HCEC 1CT (cell line): Measurements from ENCODE around the gene PTPRN2.

Experiments
- DNase-seq: peaks from one replicate; pipeline ENCODE4 v3.0.0-alpha.2; 2017

The PTPRN2 gene

DNA sequence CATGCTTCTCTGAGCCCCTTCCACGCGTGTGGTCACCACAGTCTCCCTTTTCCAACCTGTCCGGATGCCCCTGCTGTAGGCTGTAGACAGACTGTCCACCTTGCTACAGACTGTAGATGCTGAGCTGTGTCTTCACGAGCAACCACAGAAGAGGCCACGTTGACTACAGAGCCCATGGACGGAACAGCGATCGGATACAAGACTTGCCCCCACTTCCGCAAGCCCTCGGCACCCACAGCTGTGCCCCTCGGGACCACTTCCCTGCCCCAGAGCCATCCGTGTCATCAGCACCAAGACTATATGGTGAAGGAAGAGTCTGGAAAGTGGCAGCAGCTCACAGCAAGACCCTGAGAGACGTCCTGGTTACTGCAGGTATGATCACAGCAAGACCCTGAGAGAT, 759.4 kb downstream of the PTPRN2 start:
- no peak for DNase-seq

DNA sequence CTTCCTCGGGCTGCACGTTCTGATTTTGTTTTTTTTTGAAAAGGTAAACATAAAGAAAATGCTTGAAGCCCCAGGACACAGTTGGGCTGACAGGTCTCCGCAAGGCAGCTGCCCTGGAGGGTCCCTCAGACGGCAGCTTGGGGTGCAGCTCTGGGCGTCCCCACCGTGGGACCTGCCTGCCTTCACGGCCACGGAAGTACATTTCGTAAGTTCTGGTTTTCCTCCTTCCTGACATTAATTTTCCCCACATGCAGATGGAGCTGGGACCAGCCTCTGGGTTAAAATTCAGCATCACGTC, 759.8 kb downstream of the PTPRN2 start:
- DNase-seq, result no peak

DNA sequence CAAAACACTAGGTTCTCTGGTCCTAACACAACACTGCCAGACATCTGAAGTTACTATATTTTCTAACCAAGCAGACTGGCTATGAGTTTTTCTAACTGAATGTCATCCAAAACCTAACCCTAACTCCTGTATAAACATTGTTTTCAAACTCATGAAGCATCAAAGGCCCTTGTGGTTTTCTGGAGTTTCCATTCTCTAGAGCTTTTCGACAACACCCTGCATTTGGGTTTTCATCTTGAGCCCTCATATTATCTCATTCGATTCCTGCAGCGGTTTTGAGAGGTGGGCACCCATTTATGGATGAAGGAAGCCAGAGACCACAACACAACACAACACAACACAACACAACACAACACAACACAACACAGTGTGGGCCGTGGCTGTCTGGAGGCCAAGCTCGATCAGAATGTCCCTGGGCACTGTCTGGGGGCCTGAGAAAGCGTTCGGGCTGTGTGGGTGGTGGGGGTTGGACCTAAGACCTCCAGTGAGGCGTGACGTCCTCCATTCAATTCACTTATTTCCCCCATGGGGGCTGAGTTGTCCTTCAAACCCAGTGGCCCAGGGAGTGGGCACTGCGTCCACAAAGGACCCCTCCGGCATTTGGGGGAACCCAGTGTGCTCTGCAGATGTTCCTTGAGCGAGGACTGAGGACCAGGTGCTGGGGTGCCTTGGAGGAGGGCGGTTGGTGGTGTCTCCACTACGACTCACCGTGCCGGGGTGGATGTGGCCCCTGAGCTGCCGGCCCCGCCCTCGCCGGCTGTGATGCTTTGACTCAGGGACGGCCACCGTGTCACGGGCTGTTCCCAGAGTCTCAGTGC, 760.4 kb downstream of the PTPRN2 start:
- DNase-seq, result no peak

DNA sequence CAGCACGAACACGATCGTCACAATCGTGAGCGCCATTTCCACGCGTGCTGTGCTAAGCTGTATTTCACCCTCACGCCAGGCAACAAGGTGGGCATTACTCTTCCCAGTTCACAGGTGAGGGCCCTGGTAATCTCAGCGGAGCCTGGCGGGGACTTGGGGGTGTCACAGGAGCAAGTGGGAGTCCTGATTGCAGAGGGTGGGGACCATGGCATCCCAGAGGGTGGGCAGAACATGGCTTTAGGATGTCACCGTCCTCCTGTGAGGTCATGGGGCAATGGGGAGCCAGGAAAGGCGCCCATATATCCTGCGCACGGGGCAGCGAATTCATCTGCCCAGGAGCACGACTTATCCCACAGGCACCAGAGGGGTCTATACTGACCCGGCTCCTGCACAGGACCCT, 761.1 kb downstream of the PTPRN2 start:
- DNase-seq, result no peak

DNA sequence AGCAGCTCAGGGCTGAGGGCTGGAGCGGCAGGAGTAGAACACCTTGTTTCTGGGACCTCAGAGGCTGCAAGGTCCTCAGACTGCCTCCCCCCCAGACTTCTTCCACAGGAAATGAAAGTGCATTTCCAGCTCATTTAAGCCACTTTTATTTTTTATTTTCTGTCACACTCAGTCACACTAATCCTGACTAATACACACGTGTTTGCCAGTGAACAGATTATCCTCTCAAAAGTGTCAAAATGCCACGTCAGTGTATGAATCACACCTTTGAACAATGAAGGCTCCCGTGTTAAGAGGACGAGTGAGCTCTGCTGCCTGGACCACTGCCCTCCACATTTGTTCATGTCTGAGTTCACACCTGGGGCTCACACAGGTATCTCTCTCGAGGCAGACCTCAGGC, 762.3 kb downstream of the PTPRN2 start:
- no peak for DNase-seq

DNA sequence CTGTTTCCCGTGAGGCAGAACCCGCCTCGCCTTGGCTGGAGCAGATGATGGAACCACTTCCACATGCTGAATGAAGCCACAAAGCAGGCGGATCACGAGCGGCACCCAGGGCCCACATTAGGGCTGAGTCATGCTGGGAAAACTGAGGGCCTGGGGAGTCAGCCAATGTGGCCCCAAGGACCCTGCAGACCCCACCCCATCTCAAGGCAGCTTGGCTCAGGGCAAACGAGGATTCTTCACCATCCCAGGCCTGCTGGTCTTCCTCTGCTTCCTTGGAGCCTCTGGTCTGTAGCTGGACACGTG, 762.9 kb downstream of the PTPRN2 start:
- DNase-seq, result no peak

DNA sequence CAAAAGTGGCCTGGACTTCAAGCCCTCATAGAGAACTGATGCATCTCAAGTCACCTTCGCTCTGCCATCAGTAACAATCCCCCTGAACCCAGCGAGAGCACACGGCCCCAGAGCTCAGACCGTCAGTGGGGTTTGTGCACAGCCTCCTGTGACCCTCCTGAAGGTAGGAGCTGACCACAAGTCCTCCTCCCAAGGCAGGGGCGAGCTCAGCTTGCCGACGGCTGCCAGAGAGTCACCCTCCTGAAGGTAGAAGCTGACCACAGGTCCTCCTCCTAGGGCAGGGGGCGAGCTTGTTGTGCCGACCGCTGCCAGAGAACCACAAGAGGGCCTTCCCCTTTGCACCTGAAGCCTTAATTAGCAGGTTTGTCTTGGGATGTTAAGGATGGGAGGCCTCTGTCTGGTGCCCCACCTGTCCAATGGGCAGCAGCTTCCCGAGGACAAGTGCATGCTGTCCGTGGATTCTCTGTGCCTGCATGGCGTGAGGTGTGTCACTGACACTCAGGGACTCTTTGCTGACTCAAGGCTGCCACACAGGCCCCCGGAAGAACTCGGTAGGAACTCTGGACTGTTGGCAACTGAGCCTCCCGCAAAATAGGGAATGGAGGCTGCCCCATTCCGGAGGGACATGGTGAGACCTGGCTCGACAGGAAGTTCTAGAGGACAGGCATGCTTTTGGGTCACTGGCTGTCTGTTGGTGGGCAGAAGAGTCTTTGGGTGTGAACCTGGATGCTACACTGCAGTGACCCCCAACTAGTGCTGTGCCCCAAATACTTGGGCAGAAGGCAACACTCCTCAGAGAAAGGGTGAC, 763.4 kb downstream of the PTPRN2 start:
- no peak for DNase-seq

DNA sequence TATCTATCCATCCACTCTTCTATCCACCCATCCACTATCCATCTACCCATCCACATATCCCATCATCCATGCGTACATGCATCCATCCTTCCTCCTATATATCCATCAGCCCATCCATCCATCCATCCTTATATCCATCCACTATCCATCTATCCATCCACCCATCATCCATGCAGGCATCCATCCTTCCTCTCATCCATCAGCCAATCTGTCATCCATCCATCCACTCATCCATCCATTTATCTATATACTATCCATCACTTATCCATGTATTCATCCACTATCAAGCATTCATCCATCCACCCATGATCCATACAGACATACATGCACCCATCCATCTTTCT, 765.0 kb downstream of the PTPRN2 start:
- DNase-seq, result no peak

DNA sequence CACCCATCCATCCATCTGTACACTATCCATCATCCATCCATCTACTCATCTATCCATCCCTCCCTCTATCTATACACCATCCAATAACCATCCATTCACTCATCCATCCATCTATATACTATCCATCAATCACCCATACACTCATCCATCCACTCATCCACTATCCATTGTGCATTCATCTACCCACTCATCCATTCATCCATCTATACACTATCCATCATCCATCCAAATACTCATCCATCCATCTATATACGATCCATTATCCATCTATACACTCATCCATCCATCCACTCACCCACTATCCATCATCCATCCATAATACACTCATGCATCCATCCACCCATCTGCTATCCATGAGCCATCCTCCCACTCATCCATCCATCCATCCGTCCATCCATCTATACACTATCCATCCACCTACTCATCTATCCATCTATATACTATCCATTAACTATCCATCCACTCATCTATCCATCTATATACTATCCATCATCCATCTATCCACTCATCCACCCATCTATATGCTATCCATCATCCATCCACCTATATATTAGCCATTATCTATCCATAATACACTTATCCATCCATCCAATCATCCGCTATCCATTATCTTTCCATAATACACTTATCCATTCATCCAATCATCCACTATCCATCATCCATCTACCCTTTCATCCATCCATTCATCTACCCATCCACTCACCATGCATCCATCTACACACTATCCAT, 765.5 kb downstream of the PTPRN2 start:
- DNase-seq, result no peak

DNA sequence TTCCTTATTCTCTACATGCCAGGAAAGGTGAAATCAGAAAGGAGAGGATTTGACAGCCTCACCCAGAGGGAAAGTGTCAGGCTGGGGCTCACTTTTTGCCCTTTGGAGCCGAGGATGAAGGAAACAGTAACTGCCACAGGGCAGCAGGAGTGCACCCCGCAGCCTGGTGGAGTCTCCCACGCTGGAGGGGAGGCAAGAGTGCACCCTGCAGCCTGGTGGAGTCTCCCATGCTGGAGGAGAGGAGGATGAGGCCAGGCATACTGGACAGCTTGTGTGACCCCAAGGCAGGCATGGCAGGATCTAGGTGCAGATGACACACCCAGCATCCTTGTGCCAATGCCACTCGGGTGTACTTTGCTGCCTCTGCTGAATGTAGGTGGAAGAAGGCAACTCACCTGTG, 766.8 kb downstream of the PTPRN2 start:
- DNase-seq, result no peak

DNA sequence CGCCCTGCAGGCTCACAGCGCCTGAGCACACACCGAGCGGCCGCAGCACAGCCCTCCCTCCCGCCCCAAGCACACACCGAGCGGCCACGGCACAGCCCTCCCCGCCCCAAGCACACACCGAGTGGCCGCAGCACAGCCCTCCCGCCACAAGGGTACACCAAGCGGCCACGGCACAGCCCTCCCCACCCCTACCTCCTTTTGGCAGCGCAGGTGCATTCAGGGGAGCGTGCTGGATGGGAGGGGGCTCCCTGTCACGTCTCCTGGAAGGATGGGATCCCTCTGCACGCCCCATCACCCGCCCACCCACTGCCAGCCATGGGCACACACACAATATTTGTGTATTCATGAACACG, 768.2 kb downstream of the PTPRN2 start:
- DNase-seq, result no peak

DNA sequence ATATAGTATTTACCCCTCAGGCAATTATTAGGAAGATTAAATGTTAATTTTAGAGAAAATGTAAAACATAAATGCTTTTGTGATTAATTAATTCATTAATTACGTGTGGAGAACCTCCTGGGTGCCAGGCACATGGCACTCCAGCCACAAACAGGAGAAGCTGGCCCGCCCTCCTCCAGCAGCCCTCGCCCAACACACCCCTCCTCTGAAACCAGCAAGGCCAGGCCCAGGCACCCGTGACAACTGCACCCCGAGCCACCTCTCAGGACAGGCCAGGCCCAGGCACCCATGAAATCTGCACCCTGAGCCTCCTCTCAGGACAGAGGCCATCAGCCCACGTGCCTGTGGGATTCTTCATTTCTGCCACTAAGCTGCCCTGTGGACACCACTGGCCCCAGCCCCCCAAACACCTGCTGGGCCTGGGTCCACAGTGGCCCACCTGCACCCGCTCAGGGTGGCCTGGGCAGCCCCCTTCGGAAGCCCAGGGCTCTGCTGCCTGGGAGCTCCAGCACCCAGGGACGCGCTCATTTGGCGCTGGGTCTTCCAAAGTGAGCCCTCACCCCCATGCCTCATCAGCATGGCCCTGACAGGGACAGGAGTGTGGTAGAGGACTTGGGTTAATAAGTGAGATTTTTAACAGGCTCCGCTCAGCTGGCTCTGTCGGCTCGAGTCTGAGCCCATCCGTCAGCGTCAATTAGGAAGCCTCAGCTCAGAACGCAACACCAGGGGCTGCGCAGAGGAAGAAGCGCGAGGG, 768.7 kb downstream of the PTPRN2 start:
- DNase-seq, result no peak

DNA sequence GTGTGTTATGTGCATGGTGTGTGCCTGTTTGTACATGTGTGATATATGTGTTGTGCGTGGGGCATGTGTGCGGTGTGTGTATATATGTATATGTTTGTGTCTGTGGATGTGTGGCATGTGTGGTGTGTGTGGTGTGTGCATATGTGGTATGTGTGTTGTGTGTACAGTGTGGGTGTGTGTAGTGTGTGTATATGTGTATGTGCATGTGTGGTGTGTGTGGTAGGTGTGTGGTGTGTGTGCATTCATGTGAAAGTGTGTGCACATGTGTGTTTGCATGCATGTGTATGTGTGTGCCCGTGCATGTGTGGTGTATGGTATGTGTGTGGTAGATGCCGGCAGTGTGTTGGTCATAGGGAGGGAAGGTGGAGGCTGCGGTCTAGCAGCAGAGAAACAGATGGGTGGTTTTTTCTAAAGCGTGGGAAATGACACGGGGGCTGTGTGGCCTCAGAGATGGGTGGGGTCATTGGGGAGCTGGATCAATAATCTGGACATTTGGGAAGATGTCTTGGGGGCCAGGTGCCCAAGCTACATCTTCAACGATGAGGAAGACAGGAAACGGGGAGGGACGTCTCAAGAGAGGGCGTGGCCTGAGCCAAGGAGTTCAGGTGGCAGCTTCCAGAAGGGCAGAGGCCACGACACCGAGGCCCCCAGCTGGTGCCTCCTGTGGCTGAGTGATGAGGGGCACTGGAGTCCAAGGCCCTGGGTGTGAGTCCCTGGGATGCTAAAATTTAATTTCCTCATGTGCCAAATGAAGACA, 769.5 kb downstream of the PTPRN2 start:
- no peak for DNase-seq

DNA sequence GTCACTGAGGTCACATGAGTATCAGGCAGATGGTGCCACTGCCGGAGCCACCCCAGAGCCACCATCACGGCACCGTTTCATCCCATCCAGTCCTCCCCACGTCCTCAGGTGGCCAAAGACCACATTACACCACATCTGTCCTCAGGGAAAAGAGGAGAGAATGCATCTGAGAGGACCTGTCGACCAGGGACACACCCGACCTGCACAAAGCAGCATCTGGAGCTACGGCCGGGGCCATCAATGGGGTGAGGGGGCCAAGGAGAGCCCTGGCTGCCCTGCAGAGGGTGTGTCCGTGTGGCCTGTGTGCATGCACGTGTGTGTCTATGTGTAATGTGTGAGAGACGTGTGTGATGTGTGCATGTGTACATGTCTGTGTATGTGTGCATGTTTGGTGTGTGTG, 770.2 kb downstream of the PTPRN2 start:
- DNase-seq, result no peak

DNA sequence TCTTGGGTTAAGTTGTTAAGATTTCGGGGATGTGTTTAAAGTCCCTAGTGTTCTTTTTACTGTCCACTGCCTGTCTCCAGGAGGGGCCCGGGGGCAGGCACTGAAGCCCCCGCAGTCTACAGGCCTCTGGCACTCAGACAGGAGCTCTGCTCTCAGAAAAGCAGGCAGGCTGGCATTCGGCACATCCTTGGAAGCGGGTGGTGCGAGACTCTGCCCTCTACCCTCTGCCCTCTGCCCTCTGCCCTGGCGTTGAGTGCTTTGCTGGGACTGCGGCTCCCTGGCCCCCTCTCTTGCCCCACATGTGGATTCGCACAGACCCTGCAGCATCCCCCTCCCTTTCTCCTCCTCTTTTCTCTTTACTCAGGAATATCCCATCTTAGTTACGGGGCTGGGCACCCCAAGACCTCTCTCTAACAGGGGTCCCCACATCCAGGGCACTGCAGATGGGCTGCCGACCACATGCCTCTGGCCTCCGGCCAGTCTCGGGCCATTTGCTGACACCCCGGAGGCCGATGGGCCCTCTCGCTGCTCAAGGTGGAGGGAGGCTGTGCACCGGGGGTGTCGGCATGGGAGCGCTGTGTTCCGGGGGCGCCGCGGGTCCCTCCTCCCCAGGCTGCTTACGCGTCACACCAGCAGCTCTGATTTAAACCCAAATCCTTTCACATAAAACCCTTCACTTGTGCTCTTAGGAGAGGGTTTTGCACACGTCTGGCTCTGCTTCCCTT, 770.9 kb downstream of the PTPRN2 start:
- DNase-seq, result no peak

DNA sequence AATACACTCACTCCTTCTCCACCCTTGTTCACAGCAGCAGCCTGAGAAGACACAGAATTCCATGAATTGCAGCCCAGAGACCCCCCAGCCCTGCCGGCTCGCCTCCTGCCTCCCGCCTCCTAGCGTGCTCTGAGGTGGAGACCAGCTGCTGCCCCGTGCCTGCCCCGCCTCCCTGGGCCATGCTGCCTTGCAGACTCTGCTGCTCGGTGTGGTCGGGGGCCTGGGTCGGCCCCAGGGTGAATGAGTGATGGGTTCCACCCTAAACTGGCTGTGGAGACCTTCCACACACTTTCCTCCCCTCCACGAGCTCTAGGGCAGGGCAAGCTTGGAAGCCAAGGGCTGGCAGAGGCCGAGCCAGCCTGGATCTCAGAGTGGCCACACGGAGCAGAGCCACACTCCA, 771.5 kb downstream of the PTPRN2 start:
- no peak for DNase-seq

DNA sequence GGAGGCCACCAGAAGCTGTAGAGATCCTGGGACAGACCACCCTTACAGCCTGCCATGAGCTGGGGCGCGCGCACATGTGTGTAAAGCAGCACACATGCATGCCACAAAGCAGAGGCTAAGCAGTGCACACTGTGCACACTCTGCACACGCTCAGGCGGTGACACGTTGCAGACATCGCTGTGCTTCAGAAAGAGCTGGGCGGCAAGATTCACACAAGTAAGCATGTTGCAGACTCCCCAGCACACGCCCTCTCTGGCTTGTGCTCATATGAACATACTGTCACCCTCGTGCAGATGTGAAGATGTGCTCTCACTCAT, 772.0 kb downstream of the PTPRN2 start:
- no peak for DNase-seq

DNA sequence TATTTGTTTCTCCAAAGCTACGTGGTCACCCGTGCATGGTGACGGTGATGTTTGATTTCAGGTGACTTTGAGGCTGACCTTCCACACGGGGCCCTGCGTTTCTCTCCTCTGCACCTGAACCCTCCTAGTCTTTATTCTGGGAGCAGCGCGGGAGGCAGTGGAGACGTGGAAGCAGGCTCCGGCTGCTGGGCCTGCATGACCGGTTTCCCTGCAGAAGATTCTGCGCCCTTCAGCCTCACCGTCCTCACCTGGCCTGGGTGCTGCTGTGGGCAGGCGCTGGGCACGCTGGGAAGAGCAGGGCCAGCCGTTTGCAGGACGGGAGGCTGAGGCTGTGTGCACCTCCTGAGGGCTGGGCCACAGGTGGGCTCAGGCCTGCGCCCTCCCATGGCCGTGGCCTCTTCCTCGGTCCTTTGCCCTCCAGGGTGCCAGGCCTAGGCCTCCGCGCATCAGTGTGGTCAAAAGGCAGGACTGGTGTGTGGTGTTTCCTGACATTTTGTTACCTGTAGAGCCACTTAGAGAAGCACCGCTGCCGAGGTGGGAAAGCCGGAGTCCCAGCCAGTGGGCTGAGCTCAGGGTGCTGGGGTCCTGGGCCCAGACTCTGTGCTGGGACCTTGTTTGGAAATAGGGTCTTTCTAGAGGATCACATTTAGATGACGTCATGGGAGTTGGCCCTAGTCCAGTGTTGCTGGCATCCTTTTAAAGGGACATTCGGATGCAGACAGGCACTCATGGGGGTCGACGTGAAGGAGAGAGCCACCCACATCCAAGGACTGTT, 772.5 kb downstream of the PTPRN2 start:
- no peak for DNase-seq

DNA sequence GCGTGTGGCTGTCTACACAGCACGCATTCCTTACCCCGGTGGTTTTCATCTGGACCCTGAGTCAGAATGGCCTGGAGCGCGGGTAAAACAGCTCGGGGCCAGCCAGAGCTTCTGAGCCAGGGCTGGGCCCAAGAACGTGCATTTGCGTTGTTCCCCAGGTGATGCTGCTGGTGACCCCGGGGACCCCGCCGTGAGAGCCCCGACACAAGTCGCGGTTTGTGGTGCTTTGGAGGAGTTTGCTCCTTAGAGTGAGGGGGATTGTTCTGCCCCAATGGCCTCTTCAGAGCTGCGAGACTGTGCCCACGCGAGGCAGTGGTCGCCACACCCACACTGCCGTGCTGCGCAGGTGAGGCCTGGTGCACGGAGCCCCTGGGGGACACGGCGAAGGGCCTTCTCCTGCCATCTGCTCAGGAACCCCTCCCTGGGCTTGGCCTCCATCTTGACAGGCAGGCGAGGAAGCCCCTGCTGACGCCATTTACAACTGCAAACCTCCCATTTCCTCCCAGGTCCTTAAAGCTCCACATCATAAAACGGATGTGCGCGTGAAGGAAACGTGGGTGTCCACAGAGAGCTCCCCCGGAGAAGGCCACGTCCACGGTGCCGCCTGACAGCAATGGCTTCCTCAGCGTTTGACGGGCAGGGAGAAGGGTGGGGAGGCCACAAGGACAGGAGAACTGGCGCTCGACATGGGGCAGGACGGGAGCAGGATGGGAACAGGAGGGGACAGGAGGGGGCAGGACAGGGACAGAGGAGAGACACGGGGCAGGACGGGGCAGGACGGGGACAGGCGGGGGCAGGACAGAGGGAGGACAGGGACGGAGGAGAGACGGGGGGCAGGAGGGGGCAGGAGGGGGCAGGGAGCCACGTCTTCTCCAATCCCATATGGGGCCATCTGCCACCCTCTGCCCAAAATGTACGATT, 773.6 kb downstream of the PTPRN2 start:
- no peak for DNase-seq

DNA sequence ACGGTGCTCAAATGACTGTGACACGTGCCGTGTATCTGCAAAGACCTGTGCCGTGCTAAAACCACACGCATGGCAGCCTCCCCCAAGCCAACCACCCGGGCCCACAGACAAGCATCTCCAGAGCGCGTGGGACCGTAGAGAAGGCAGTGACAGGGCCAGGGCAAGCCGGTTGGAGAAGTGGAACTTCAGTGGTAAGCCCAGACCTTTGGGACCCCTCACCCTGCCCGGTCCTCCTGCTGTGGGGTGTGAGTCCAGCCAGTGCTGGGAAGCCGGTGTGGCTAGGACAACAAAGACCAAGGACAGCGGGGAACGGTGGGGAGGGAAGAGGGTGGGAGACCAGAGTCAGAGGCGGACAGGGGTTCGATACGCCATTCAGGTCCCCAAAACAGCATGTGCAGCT, 774.6 kb downstream of the PTPRN2 start:
- DNase-seq, result no peak
